ENCODE data around the gene SOWAHD.

GRCh38 chrX:119738742-119739141 lies 19.6 kb upstream of the SOWAHD start:
- no peak for TF ChIP-seq EZH2phosphoT487 (conservative IDR thresholded peaks at IDR 0.05; ENCODE audit: low read length)
- TF ChIP-seq CTCF (IDR thresholded peaks at IDR 0.05; ENCODE audit: insufficient read depth, low read length, poor library complexity, severe bottlenecking), result no peak
